Prostate gland (tissue), 2 donors: ENCODE data around the gene PIAS4. TPM values are rescaled to one million over a fixed set of nuclear protein-coding genes. Genes with fewer than 3 reads are reported as not detected.
"Not testable (repeated sequence)": the region's sequence is repeated elsewhere in the genome, so short reads cannot be mapped to it uniquely, and the experiment has no call there.

Source experiments
- DNase-seq: peaks from one replicate; pipeline ENCODE4 v3.0.0-alpha.2; 2019; ENCODE audit warnings: low spot score
- H3K27ac ChIP-seq, 2 donors: fragments of 200-600 bp; sonication (generic); 2 replicates each; pipeline ENCODE4 v1.5.1; 2017 to 2019
- H3K27me3 ChIP-seq: fragments of 200-600 bp; sonication (generic); replicated peaks from 2 replicates; pipeline ENCODE4 v1.5.1; 2019; ENCODE audit not compliant: insufficient read depth
- H3K36me3 ChIP-seq, 2 donors: fragments of 200-600 bp; sonication (generic); 1 replicate in 1 of 2; 2 replicates in 1 of 2; pipeline versions ENCODE4 v1.5.1 to v1.8.1; 2017 to 2019
- H3K4me1 ChIP-seq: fragments of 200-600 bp; sonication (generic); replicated peaks from 2 replicates; pipeline ENCODE4 v1.5.1; 2019
- H3K4me3 ChIP-seq, 2 donors: fragments of 200-600 bp; sonication (generic); 2 replicates each; pipeline ENCODE4 v1.5.1; 2017 to 2019
- H3K9me3 ChIP-seq: fragments of 200-600 bp; sonication (generic); 2 replicates; pipeline ENCODE4 v1.5.1; 2017
- CTCF ChIP-seq, 4 experiments: fragments of 200-600 bp in 2 of 4; fragments of 450-650 bp in 2 of 4; sonication (generic) in 2 of 4; IDR thresholded peaks; 1 replicate in 3 of 4; 2 replicates in 1 of 4; pipeline ENCODE4 v1.5.1; 2016 to 2019; ENCODE audit warnings: antibody characterized with exemption in 4 of 4, mild to moderate bottlenecking in 2 of 4, moderate library complexity in 2 of 4
- POLR2A ChIP-seq: fragments of 450-650 bp; IDR thresholded peaks from one replicate; pipeline ENCODE4 v1.6.1; 2016; ENCODE audit warnings: antibody characterized with exemption, mild to moderate bottlenecking
- POLR2AphosphoS5 ChIP-seq: sonication (generic); formaldehyde crosslinking; IDR thresholded peaks from one replicate; pipeline ENCODE4 v1.6.1; 2017; ENCODE audit warnings: antibody characterized with exemption
- WGBS: methylation state at CpG from one replicate; pipeline ENCODE4 v1.1.5; 2018; 5-methylcytosine and 5-hydroxymethylcytosine counted together
- intact Hi-C: fragments of 100-400 bp; cut with DNase I; formaldehyde crosslinking; loops from one replicate; pipeline ENCODE4 v1.14.2; 2022
- total RNA-seq, 2 donors: library from RNA; depleted of rRNA; stranded (reverse); fragments of >200 nt; gene quantifications; one replicate each; pipeline ENCODE4 v1.1.0, GENCODE V29; 2016

PIAS4 gene
- total RNA-seq, 2 donors from 2014 or later: 25.3 to 70.0 TPM

DNA sequence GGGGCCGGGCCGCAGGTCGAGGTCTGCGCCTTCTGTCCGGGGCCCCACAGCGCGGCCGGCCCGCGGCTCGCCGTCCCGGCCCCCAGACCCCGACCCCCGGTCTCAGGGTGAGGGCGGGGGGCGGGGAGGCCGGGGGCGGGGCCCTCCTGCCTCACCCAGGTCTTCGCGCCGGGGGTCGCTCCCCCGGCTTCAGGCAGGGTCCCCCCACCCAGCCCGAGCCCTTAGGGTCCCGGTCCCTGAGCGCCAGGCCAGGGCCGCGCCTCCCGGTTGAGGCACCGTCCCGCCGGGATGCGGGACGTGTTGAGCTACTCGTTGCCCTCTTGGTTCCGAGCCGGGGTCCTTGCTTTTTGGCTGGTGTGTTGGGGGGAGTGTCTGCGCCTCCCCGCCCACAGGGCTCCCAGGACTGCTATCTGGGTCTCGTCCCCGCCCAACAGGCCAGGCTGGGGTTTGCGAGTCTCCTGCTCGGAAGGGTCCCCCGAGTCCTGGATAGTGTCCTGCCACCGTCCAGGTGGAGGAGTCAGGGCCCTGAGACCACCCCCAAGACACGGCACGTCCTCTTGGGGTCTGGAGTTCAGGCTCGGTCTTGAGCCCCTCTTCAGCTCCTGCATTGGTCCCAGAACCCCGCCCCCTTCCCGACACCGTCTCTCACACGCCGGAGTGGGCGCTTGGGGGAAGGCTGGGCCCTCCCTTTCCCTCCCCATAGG, 452 bp downstream of the PIAS4 start:
- peaks cover 30% of the 10 kb centered on the region for H3K4me1 ChIP-seq
- H3K4me3 ChIP-seq: peak overlapping the region; percentile 98 to 100
- intact Hi-C loops: no loop called here
- 0% methylated on average over 37 of the region's 55 CpGs for WGBS
- H3K27ac ChIP-seq: peak overlapping the region; percentile 80 to 94
- DNase-seq: no peak
- H3K9me3 ChIP-seq: no peaks in the 10 kb centered on the region
- H3K27me3 ChIP-seq: no peaks in the 10 kb centered on the region
- H3K36me3 ChIP-seq: no peaks in the 10 kb centered on the region
- TF ChIP-seq CTCF (IDR thresholded peaks at IDR 0.05): no peak
- TF ChIP-seq POLR2A: no peak
- TF ChIP-seq POLR2AphosphoS5: no peak

DNA sequence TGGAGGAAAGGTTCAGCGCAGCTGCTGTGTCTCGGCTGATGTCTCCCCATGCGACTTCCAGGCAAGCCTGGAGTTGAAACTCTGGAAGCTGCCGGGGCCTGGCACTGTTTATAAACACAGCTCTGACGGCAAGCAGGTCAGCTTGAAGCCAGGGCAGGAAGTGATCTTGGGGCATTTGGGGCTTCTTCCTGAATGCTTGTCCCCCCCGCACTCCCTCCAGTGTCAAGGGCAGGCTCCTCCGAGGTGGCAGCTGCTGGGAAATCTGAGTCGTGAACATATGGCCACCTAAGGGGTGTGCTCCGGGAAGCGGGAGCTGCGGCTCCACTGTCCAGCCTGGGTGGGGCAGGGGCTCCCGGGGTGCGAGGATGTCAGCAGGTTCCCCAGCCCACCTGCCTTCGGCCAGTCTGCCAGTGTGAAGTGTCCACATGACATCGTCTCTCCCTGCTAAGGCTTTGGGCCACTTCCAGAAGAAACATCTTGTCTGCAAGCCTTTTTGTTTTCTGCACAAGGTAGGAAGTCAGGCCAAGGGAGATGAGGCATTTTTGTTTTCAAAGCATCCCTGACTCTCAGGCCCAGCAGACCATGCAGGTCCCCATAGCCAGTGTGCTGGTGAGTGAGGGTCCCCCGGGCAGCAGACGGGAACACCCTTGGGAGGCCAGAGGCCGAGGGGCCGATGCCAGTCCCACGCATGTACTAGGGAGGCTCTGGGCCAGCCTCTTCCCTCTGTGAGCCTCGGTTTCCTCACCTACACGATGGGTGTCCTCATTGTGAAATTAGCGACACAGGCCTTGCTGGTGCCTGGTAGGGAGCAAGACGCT, 2.7 kb downstream of the PIAS4 start:
- H3K4me3 ChIP-seq: no peak overlapping the region
- TF ChIP-seq POLR2A: no peak
- no peak for TF ChIP-seq CTCF (IDR thresholded peaks at IDR 0.05)
- no peak for TF ChIP-seq POLR2AphosphoS5
- H3K4me1 ChIP-seq: peaks cover 30% of the 10 kb centered on the region
- H3K36me3 ChIP-seq: peaks cover 3 to 9% of the 10 kb centered on the region in 2 donors
- 41% methylated on average over 24 of the region's 24 CpGs for WGBS
- no peak for DNase-seq
- no peaks in the 10 kb centered on the region for H3K27me3 ChIP-seq
- peak overlapping the region; percentile 15 to 30 for H3K27ac ChIP-seq
- no peaks in the 10 kb centered on the region for H3K9me3 ChIP-seq
- intact Hi-C loops: no loop called here

DNA sequence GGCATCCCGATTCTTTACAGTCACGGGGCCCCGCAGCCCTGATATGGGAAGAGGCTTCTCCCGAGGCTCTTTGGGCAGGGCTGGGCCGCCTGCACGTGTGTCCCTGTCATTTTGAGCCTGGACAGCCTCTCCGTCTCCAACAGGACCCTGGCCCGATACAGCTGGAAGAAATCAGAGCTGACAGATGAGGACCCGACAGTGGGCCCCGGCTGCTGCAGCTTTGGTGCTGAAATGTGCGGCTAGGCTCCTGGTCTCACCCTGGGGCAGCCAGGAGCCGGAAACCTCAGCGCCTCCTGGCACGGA, 3.2 kb downstream of the PIAS4 start:
- TF ChIP-seq POLR2AphosphoS5 (no peak), CTCF (IDR thresholded peaks at IDR 0.05) (no peak), POLR2A (no peak)
- peaks cover 3 to 9% of the 10 kb centered on the region in 2 donors for H3K36me3 ChIP-seq
- no peak for DNase-seq
- intact Hi-C loops: no loop called here
- H3K27me3 ChIP-seq: no peaks in the 10 kb centered on the region
- no peak overlapping the region for H3K4me3 ChIP-seq
- WGBS: 50% methylated on average over 14 of the region's 14 CpGs
- no peak overlapping the region for H3K27ac ChIP-seq
- peaks cover 36% of the 10 kb centered on the region for H3K4me1 ChIP-seq
- no peaks in the 10 kb centered on the region for H3K9me3 ChIP-seq

- H3K36me3 ChIP-seq, DNase-seq, H3K27ac ChIP-seq, H3K27me3 ChIP-seq, H3K4me3 ChIP-seq, H3K9me3 ChIP-seq, intact Hi-C loops: not testable (repeated sequence)
- H3K4me1 ChIP-seq: peaks cover 38% of the 10 kb centered on the region
- WGBS: 54% methylated on average over 6 of the region's 6 CpGs
Measured at GRCh38 chr19:4011430-4011829, 3.9 kb downstream of the PIAS4 start.

DNA sequence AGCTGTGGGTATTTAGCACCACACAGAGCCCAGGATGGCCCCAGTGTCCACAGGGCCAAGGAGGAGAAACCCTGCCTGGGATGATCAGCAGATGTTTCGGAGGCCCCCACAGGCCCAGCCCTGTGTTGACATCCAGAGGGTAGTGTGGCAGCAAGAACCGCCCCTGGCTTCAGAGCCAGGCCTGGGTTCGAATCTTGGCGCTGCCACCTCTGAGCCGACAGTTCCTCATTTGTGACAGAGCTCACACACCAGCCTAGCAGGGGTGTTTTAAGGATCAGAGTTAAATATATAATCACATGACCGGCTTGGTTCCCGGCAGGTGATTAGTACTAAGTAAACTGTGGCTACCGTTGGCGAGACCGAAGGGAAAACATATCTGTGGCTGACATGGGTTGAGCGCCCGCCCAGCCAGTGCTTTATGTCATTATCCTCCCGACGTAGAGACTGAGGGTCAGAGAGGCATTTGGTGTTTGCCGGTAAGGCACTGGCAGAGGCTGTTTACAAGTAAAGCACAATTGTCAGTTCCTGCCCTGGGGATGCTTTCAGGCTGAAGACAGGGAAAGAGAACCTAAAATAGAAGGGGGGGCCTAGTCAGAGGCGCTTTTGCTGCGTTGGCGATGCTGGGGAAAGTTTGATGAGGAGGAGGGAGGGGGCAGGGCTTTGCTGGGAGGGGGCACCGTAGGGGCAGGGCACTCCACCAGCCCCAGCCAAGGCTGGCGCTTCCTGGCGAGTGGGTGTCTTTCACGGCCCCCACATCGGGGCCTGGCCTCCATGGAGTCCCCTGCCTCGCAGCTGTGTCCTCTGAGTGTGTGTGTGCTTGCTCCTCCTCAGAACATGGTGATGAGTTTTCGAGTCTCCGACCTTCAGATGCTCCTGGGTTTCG, 4.8 kb downstream of the PIAS4 start:
- 73% methylated on average over 27 of the region's 27 CpGs for WGBS
- peak overlapping the region; percentile 67 to 78 for H3K27ac ChIP-seq
- H3K4me3 ChIP-seq: no peak overlapping the region
- intact Hi-C loops: no loop called here
- DNase-seq: peak; percentile 78
- no peak for TF ChIP-seq POLR2A
- peak; percentile 87 for TF ChIP-seq POLR2AphosphoS5
- no peak for TF ChIP-seq CTCF (IDR thresholded peaks at IDR 0.05)
- H3K36me3 ChIP-seq: peaks cover 3 to 9% of the 10 kb centered on the region in 2 donors
- H3K4me1 ChIP-seq: peaks cover 38% of the 10 kb centered on the region
- H3K9me3 ChIP-seq: no peaks in the 10 kb centered on the region
- no peaks in the 10 kb centered on the region for H3K27me3 ChIP-seq
